Liver (tissue), 9 donors: ENCODE measurements around the gene ADCK1. TPM values are rescaled to one million over a fixed set of nuclear protein-coding genes. Genes with fewer than 3 reads are reported as not detected.

ENCODE experiments used
- DNase-seq: peaks from one replicate; pipeline ENCODE4 v3.0.0-alpha.2; 2017; ENCODE audit warnings: low spot score
- H3K27ac ChIP-seq, 2 donors: one replicate each; pipeline ENCODE4 v1.7.0; 2013; ENCODE audit warnings: inconsistent platforms in 2 of 2, low read length in 2 of 2, control low read depth in 1 of 2, low read depth in 1 of 2, mild to moderate bottlenecking in 1 of 2
- H3K27me3 ChIP-seq, 4 donors: one replicate each; pipeline versions ENCODE4 v1.6.1 to v1.7.0; 2013; ENCODE audit warnings: low read length in 3 of 4, inconsistent platforms in 1 of 4, mild to moderate bottlenecking in 1 of 4, moderate library complexity in 1 of 4; ENCODE audit not compliant: control insufficient read depth in 4 of 4, insufficient read depth in 4 of 4
- H3K36me3 ChIP-seq, 4 donors: one replicate each; pipeline versions ENCODE4 v1.6.1 to v1.7.0; 2013; ENCODE audit warnings: low read length in 3 of 4, mild to moderate bottlenecking in 3 of 4, low read depth in 1 of 4, moderate library complexity in 1 of 4; ENCODE audit not compliant: control insufficient read depth in 4 of 4, insufficient read depth in 3 of 4
- H3K4me1 ChIP-seq, 4 donors: one replicate each; pipeline versions ENCODE4 v1.6.1 to v1.7.0; 2013; ENCODE audit warnings: low read length in 3 of 4, mild to moderate bottlenecking in 3 of 4, moderate library complexity in 1 of 4; ENCODE audit not compliant: control insufficient read depth in 4 of 4, insufficient read depth in 4 of 4
- H3K4me3 ChIP-seq, 3 donors: one replicate each; pipeline versions ENCODE4 v1.6.1 to v1.7.0; 2013; ENCODE audit warnings: low read length in 3 of 3, control low read depth in 1 of 3, low read depth in 1 of 3, mild to moderate bottlenecking in 1 of 3
- H3K9ac ChIP-seq, 2 donors: one replicate each; pipeline ENCODE4 v1.7.0; 2013; ENCODE audit warnings: low read length in 2 of 2, mild to moderate bottlenecking in 2 of 2, moderate library complexity in 2 of 2, control low read depth in 1 of 2, low read depth in 1 of 2
- H3K9me3 ChIP-seq, 4 donors: one replicate each; pipeline versions ENCODE4 v1.6.1 to v1.7.0; 2013; ENCODE audit warnings: low read length in 3 of 4; ENCODE audit not compliant: control insufficient read depth in 4 of 4
- CTCF ChIP-seq: fragments of 150-350 bp; IDR thresholded peaks from 2 replicates; pipeline ENCODE4 v1.5.1; 2017; ENCODE audit warnings: improper control_type of control experiment, low read depth, low read length; ENCODE audit not compliant: missing input control
- EGR1 ChIP-seq, 2 donors: IDR thresholded peaks; 2 replicates each; pipeline ENCODE4 v1.6.1; 2016 to 2018; ENCODE audit warnings: antibody characterized with exemption in 2 of 2, low read depth in 2 of 2
- FOXA1 ChIP-seq: IDR thresholded peaks from 2 replicates; pipeline ENCODE4 v1.6.1; 2016; ENCODE audit warnings: antibody characterized with exemption
- FOXA2 ChIP-seq: IDR thresholded peaks from 2 replicates; pipeline ENCODE4 v1.6.1; 2016; ENCODE audit warnings: antibody characterized with exemption
- GABPA ChIP-seq, 2 donors: IDR thresholded peaks in 1 of 2; conservative IDR thresholded peaks in 1 of 2; 2 replicates each; pipeline ENCODE4 v1.6.1; 2016; ENCODE audit warnings: antibody characterized with exemption in 2 of 2, mild to moderate bottlenecking in 1 of 2, moderate library complexity in 1 of 2
- HNF4A ChIP-seq, 2 donors: conservative IDR thresholded peaks; 2 replicates each; pipeline ENCODE4 v1.6.1; 2016; ENCODE audit warnings: antibody characterized with exemption in 2 of 2, mild to moderate bottlenecking in 2 of 2
- HNF4G ChIP-seq: IDR thresholded peaks from 2 replicates; pipeline ENCODE4 v1.6.1; 2016; ENCODE audit warnings: antibody characterized with exemption
- JUND ChIP-seq, 2 donors: IDR thresholded peaks; 2 replicates each; pipeline ENCODE4 v1.6.1; 2016; ENCODE audit warnings: antibody characterized with exemption in 2 of 2
- MAX ChIP-seq: IDR thresholded peaks from 2 replicates; pipeline ENCODE4 v1.6.1; 2016; ENCODE audit warnings: antibody characterized with exemption
- NR2F2 ChIP-seq: IDR thresholded peaks from 2 replicates; pipeline ENCODE4 v1.6.1; 2016; ENCODE audit warnings: antibody characterized with exemption
- REST ChIP-seq: IDR thresholded peaks from 2 replicates; pipeline ENCODE4 v1.6.1; 2016; ENCODE audit warnings: antibody characterized with exemption, mild to moderate bottlenecking
- RXRA ChIP-seq, 2 donors: IDR thresholded peaks; 2 replicates each; pipeline ENCODE4 v1.6.1; 2017 to 2018; ENCODE audit warnings: antibody characterized with exemption in 2 of 2, mild to moderate bottlenecking in 1 of 2
- SP1 ChIP-seq: IDR thresholded peaks from 2 replicates; pipeline ENCODE4 v1.6.1; 2018; ENCODE audit warnings: antibody characterized with exemption, mild to moderate bottlenecking
- TAF1 ChIP-seq: conservative IDR thresholded peaks from 2 replicates; pipeline ENCODE4 v1.6.1; 2016; ENCODE audit warnings: antibody characterized with exemption, mild to moderate bottlenecking
- YY1 ChIP-seq: IDR thresholded peaks from 2 replicates; pipeline ENCODE4 v1.6.1; 2016; ENCODE audit warnings: antibody characterized with exemption, mild to moderate bottlenecking
- ZBTB33 ChIP-seq: IDR thresholded peaks from 2 replicates; pipeline ENCODE4 v1.6.1; 2016; ENCODE audit warnings: antibody characterized with exemption
- WGBS: extraction: QIAGEN DNeasy Blood & Tissue Kit; methylation state at CpG from one replicate; pipeline ENCODE4 v1.1.7; 2013; 5-methylcytosine and 5-hydroxymethylcytosine counted together
- polyA plus RNA-seq, 2 donors: library from polyadenylated mRNA; stranded (reverse) in 1 of 2; unstranded in 1 of 2; fragments of 200-250 nt in 1 of 2; fragments of >200 nt in 1 of 2; fragmentation: Nextera tagmentation in 1 of 2; extraction: Ambion mirVana in 1 of 2; gene quantifications; one replicate each; pipeline versions ENCODE4 v1.2.1 to v1.2.3, GENCODE V29; 2013 to 2015
- total RNA-seq, 2 donors: library from RNA; depleted of rRNA; stranded (reverse); fragments of >200 nt; gene quantifications; one replicate each; pipeline ENCODE4 v1.2.3, GENCODE V29; 2014
- donor health status: healthy.
- donor health status: healthy.
- donor health status: healthy.
- donor health status: healthy.
- donor health status: healthy.

ADCK1 gene
- total and polyA plus RNA-seq, 4 donors = 4.0 to 4.9 (median 4.4) TPM

GRCh38 chr14:77878783-77879182, 78.9 kb downstream of the ADCK1 start:
- H3K27me3 ChIP-seq = no peaks in the 10 kb centered on the region
- DNase-seq = no peak
- no peak overlapping the region for H3K27ac ChIP-seq
- H3K36me3 ChIP-seq = no peaks in the 10 kb centered on the region
- H3K4me3 ChIP-seq = no peak overlapping the region
- no peak overlapping the region for H3K9ac ChIP-seq
- H3K9me3 ChIP-seq = no peaks in the 10 kb centered on the region
- WGBS = 78% methylated on average over 4 of the region's 4 CpGs
- TF ChIP-seq FOXA2 (no peak), GABPA (IDR thresholded peaks at IDR 0.05 in 1 of 2, conservative IDR thresholded peaks at IDR 0.05 in 1 of 2) (no peak), MAX (no peak), REST (no peak), CTCF (no peak), YY1 (no peak), RXRA (IDR thresholded peaks at IDR 0.05) (no peak), ZBTB33 (no peak), HNF4A (conservative IDR thresholded peaks at IDR 0.05) (no peak), HNF4G (no peak), JUND (IDR thresholded peaks at IDR 0.05) (no peak)
- H3K4me1 ChIP-seq = no peaks in the 10 kb centered on the region

GRCh38 chr14:77880056-77880455, 80.1 kb downstream of the ADCK1 start:
- no peak for DNase-seq
- Histone ChIP-seq H3K9ac (no peak overlapping the region), H3K27me3 (no peaks in the 10 kb centered on the region), H3K27ac (no peak overlapping the region), H3K4me1 (no peaks in the 10 kb centered on the region), H3K36me3 (no peaks in the 10 kb centered on the region), H3K9me3 (no peaks in the 10 kb centered on the region), H3K4me3 (no peak overlapping the region)
- WGBS = 90% methylated on average over 5 of the region's 5 CpGs
- no peak for TF ChIP-seq REST
- no peak for TF ChIP-seq CTCF
- no peak for TF ChIP-seq ZBTB33
- no peak for TF ChIP-seq FOXA1
- TF ChIP-seq TAF1 = no peak
- TF ChIP-seq HNF4G = no peak
- no peak for TF ChIP-seq SP1
- TF ChIP-seq HNF4A (conservative IDR thresholded peaks at IDR 0.05) = no peak
- no peak for TF ChIP-seq NR2F2
- TF ChIP-seq YY1 = no peak
- no peak for TF ChIP-seq EGR1 (IDR thresholded peaks at IDR 0.05; ENCODE audit: low read depth in 2 of 2)
- no peak for TF ChIP-seq GABPA (IDR thresholded peaks at IDR 0.05 in 1 of 2, conservative IDR thresholded peaks at IDR 0.05 in 1 of 2)
- no peak for TF ChIP-seq JUND (IDR thresholded peaks at IDR 0.05)
